ENCODE data around the gene TMEM135. TPM values are rescaled to one million over a fixed set of nuclear protein-coding genes. Genes with fewer than 3 reads are reported as not detected.

TMEM135 gene
- total RNA-seq, 1 donor from 2014 or later: 20.6 TPM

DNA sequence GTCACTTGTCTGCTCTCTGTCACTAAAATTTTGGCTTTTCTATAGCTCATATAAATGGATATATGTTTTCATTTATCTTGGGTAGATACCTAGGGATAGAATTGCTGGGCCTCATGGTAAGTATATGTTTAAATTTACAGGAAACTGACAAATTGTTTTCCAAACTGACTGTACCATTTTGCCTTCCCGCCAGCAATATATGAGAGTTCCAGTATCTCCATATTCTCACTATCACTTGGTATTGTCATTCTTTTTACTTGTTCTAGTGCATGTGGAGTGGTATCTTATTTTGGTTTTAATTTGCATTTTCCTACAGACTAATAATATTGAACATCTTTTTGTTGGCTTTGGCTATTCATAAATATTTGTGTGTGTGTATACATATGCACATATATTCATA is 101.7 kb downstream of the TMEM135 start:
- no peak overlapping the region for H3K9ac ChIP-seq (ENCODE audit: low read length)
- Mint-ChIP-seq H3K4me1 (ENCODE audit: low read depth, unreplicated experiment) (peaks cover 5% of the 10 kb centered on the region), H3K27ac (ENCODE audit: unreplicated experiment) (no peak overlapping the region), H3K27me3 (ENCODE audit: low read depth, unreplicated experiment) (no peaks in the 10 kb centered on the region), H3K9me3 (ENCODE audit: unreplicated experiment) (no peaks in the 10 kb centered on the region), H3K4me3 (ENCODE audit: unreplicated experiment) (no peak overlapping the region), H3K36me3 (ENCODE audit: low read depth, unreplicated experiment) (no peaks in the 10 kb centered on the region)
- FAIRE-seq (no peak), DNase-seq (ENCODE audit: low read depth) (no peak)
- no peak overlapping the region for H2AFZ ChIP-seq (ENCODE audit: low read depth, low read length)
- H3K27me3 ChIP-seq (ENCODE audit: insufficient read depth, low read length): no peaks in the 10 kb centered on the region
- H3K27ac ChIP-seq (ENCODE audit: low read depth, low read length): no peak overlapping the region
- H3K79me2 ChIP-seq (ENCODE audit: insufficient read depth, low read length): no peaks in the 10 kb centered on the region
- peaks cover 11% of the 10 kb centered on the region for H4K20me1 ChIP-seq (ENCODE audit: insufficient read depth, low read length)
- TF ChIP-seq, protein P1, sequence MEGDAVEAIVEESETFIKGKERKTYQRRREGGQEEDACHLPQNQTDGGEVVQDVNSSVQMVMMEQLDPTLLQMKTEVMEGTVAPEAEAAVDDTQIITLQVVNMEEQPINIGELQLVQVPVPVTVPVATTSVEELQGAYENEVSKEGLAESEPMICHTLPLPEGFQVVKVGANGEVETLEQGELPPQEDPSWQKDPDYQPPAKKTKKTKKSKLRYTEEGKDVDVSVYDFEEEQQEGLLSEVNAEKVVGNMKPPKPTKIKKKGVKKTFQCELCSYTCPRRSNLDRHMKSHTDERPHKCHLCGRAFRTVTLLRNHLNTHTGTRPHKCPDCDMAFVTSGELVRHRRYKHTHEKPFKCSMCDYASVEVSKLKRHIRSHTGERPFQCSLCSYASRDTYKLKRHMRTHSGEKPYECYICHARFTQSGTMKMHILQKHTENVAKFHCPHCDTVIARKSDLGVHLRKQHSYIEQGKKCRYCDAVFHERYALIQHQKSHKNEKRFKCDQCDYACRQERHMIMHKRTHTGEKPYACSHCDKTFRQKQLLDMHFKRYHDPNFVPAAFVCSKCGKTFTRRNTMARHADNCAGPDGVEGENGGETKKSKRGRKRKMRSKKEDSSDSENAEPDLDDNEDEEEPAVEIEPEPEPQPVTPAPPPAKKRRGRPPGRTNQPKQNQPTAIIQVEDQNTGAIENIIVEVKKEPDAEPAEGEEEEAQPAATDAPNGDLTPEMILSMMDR (IDR thresholded peaks at IDR 0.05; ENCODE audit: insufficient read depth, low read depth, low read length): no peak
- TF ChIP-seq EZH2 (IDR thresholded peaks at IDR 0.05; ENCODE audit: insufficient read depth, low read length): no peak
- no peaks in the 10 kb centered on the region for H3K4me1 ChIP-seq (ENCODE audit: insufficient read depth, low read length)
- H3K4me3 ChIP-seq (ENCODE audit: insufficient read depth, low read depth, low read length): no peak overlapping the region
- H3K36me3 ChIP-seq (ENCODE audit: insufficient read depth, low read length): no peaks in the 10 kb centered on the region
- H3K4me2 ChIP-seq (ENCODE audit: low read length): no peak overlapping the region
- H3K9me3 ChIP-seq (ENCODE audit: insufficient read depth, low read depth, low read length): no peaks in the 10 kb centered on the region

- no peak overlapping the region for H3K4me3 Mint-ChIP-seq (ENCODE audit: unreplicated experiment)
- FAIRE-seq: no peak
- H3K9me3 Mint-ChIP-seq (ENCODE audit: unreplicated experiment): peaks cover 1% of the 10 kb centered on the region
Observed at GRCh38 chr11:87141322-87141721, 103.6 kb downstream of the TMEM135 start.

DNA sequence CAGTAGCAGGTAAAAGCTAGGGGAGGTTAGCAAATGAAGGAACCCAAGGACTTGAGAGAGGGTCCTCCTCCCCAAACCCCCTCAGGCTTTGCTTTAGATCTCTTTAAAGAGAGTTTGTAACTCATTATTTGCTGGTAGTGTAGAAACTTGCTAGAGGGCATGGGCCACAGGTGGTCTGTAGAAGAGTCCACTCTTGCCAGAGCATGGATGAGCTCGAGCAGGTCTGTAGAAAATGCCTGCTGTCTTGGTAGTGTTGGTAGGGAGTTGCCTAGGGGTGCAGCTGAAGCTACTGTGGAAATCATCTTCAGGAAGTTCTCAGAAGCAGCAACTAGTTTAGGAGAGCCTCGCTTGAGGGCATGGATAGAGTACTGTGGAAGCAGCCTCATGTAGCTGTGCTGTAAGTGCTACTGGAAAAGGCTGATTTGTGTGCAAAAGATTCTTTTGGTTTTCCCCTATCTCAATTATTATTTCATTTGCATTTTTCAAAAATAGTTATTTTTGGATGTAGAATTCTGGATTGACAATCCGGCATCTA is 104.3 kb downstream of the TMEM135 start:
- Histone ChIP-seq H3K4me3 (ENCODE audit: insufficient read depth, low read depth, low read length) (no peak overlapping the region), H4K20me1 (ENCODE audit: insufficient read depth, low read length) (peaks cover 18% of the 10 kb centered on the region), H3K4me2 (ENCODE audit: low read length) (no peak overlapping the region), H2AFZ (ENCODE audit: low read depth, low read length) (no peak overlapping the region), H3K9ac (ENCODE audit: low read length) (no peak overlapping the region), H3K27ac (ENCODE audit: low read depth, low read length) (no peak overlapping the region), H3K27me3 (ENCODE audit: insufficient read depth, low read length) (no peaks in the 10 kb centered on the region), H3K4me1 (ENCODE audit: insufficient read depth, low read length) (no peaks in the 10 kb centered on the region), H3K79me2 (ENCODE audit: insufficient read depth, low read length) (no peaks in the 10 kb centered on the region), H3K9me3 (ENCODE audit: insufficient read depth, low read depth, low read length) (no peaks in the 10 kb centered on the region), H3K36me3 (ENCODE audit: insufficient read depth, low read length) (no peaks in the 10 kb centered on the region)
- H3K27ac Mint-ChIP-seq (ENCODE audit: unreplicated experiment): no peak overlapping the region
- TF ChIP-seq, protein P1 (IDR thresholded peaks at IDR 0.05; ENCODE audit: insufficient read depth, low read depth, low read length): no peak
- no peak for TF ChIP-seq EZH2 (IDR thresholded peaks at IDR 0.05; ENCODE audit: insufficient read depth, low read length)
- peaks cover 5% of the 10 kb centered on the region for H3K4me1 Mint-ChIP-seq (ENCODE audit: low read depth, unreplicated experiment)
- no peaks in the 10 kb centered on the region for H3K27me3 Mint-ChIP-seq (ENCODE audit: low read depth, unreplicated experiment)
- peaks cover 1% of the 10 kb centered on the region for H3K9me3 Mint-ChIP-seq (ENCODE audit: unreplicated experiment)
- no peaks in the 10 kb centered on the region for H3K36me3 Mint-ChIP-seq (ENCODE audit: low read depth, unreplicated experiment)
- FAIRE-seq (no peak), DNase-seq (ENCODE audit: low read depth) (no peak)
- no peak overlapping the region for H3K4me3 Mint-ChIP-seq (ENCODE audit: unreplicated experiment)

More at GRCh38 chr11:87141322-87141721, 103.6 kb downstream of the TMEM135 start:
- no peak for DNase-seq (ENCODE audit: low read depth)
- TF ChIP-seq EZH2 (IDR thresholded peaks at IDR 0.05; ENCODE audit: insufficient read depth, low read length): no peak
- TF ChIP-seq, protein P1 (IDR thresholded peaks at IDR 0.05; ENCODE audit: insufficient read depth, low read depth, low read length): no peak
- H4K20me1 ChIP-seq (ENCODE audit: insufficient read depth, low read length): peaks cover 18% of the 10 kb centered on the region
- no peaks in the 10 kb centered on the region for H3K79me2 ChIP-seq (ENCODE audit: insufficient read depth, low read length)
- Mint-ChIP-seq H3K4me1 (ENCODE audit: low read depth, unreplicated experiment) (peaks cover 5% of the 10 kb centered on the region), H3K27ac (ENCODE audit: unreplicated experiment) (no peak overlapping the region), H3K27me3 (ENCODE audit: low read depth, unreplicated experiment) (no peaks in the 10 kb centered on the region), H3K36me3 (ENCODE audit: low read depth, unreplicated experiment) (no peaks in the 10 kb centered on the region)
- H3K4me1 ChIP-seq (ENCODE audit: insufficient read depth, low read length): no peaks in the 10 kb centered on the region
- H3K4me3 ChIP-seq (ENCODE audit: insufficient read depth, low read depth, low read length): no peak overlapping the region
- no peaks in the 10 kb centered on the region for H3K9me3 ChIP-seq (ENCODE audit: insufficient read depth, low read depth, low read length)
- H2AFZ ChIP-seq (ENCODE audit: low read depth, low read length): no peak overlapping the region
- no peak overlapping the region for H3K4me2 ChIP-seq (ENCODE audit: low read length)
- H3K36me3 ChIP-seq (ENCODE audit: insufficient read depth, low read length): no peaks in the 10 kb centered on the region
- H3K27ac ChIP-seq (ENCODE audit: low read depth, low read length): no peak overlapping the region
- H3K27me3 ChIP-seq (ENCODE audit: insufficient read depth, low read length): no peaks in the 10 kb centered on the region
- H3K9ac ChIP-seq (ENCODE audit: low read length): no peak overlapping the region
